Bronchial epithelial cell (primary cell): ENCODE data around the gene PCNX3. TPM values are rescaled to one million over a fixed set of nuclear protein-coding genes. Genes with fewer than 3 reads are reported as not detected.

Experiments used
- DNase-seq: peaks from one replicate; pipeline ENCODE4 v3.0.0-alpha.2; 2010; ENCODE audit warnings: low read depth
- FAIRE-seq: peaks from 2 replicates; lab custom pipeline; 2011; peaks lifted over from hg19 to GRCh38; lab: Jason Lieb, UNC
- H3K27me3 ChIP-seq: 2 replicates; pipeline ENCODE4 v1.5.1; 2011; ENCODE audit warnings: low read length; ENCODE audit not compliant: control insufficient read depth, insufficient read depth
- H3K36me3 ChIP-seq: 2 replicates; pipeline ENCODE4 v1.5.1; 2011; ENCODE audit warnings: low read length; ENCODE audit not compliant: control insufficient read depth, insufficient read depth
- H3K4me3 ChIP-seq: 2 replicates; pipeline ENCODE4 v1.5.1; 2011; ENCODE audit warnings: mild to moderate bottlenecking, low read depth, low read length, control low read depth
- CTCF ChIP-seq: IDR thresholded peaks from 2 replicates; pipeline ENCODE4 v1.5.1; 2011; ENCODE audit warnings: mild to moderate bottlenecking, moderate library complexity, low read length, control low read depth, inconsistent platforms; ENCODE audit not compliant: insufficient read depth, severe bottlenecking
- total RNA-seq: library from RNA; depleted of rRNA; stranded (reverse); fragments of >200 nt; gene quantifications from 2 replicates; pipeline ENCODE4 v1.2.1, GENCODE V29; 2014

Gene PCNX3
- total RNA-seq, 1 donor from 2014 or later, result 5.3 TPM

- DNase-seq (no peak), FAIRE-seq (no peak)
- no peak for TF ChIP-seq CTCF
- H3K36me3 ChIP-seq, result peaks cover 8% of the 10 kb centered on the region
- H3K4me3 ChIP-seq, result no peak overlapping the region
- no peaks in the 10 kb centered on the region for H3K27me3 ChIP-seq
These were observed 25.1 kb downstream of the PCNX3 start for GRCh38 chr11:65640483-65641296.

GRCh38 chr11:65641297-65642013, 25.9 kb downstream of the PCNX3 start:
- no peak for DNase-seq
- FAIRE-seq, result no peak
- H3K27me3 ChIP-seq, result no peaks in the 10 kb centered on the region
- TF ChIP-seq CTCF, result no peak
- no peak overlapping the region for H3K4me3 ChIP-seq
- H3K36me3 ChIP-seq, result peaks cover 4% of the 10 kb centered on the region

- H3K36me3 ChIP-seq, result no peaks in the 10 kb centered on the region
- no peak for FAIRE-seq
- no peak for TF ChIP-seq CTCF
These were observed 26.6 kb downstream of the PCNX3 start for GRCh38 chr11:65642014-65642671.

GRCh38 chr11:65643971-65644370, 28.4 kb downstream of the PCNX3 start:
- DNase-seq, result peak; percentile 58
- TF ChIP-seq CTCF, result no peak

More at GRCh38 chr11:65642014-65642671, 26.6 kb downstream of the PCNX3 start:
- DNase-seq, result no peak
- H3K27me3 ChIP-seq, result no peaks in the 10 kb centered on the region
- H3K4me3 ChIP-seq, result no peak overlapping the region

GRCh38 chr11:65644837-65645236, 29.3 kb downstream of the PCNX3 start:
- no peak for FAIRE-seq
- no peak for DNase-seq
- Histone ChIP-seq H3K4me3 (no peak overlapping the region), H3K27me3 (no peaks in the 10 kb centered on the region), H3K36me3 (no peaks in the 10 kb centered on the region)
- TF ChIP-seq CTCF, result no peak

More at GRCh38 chr11:65643971-65644370, 28.4 kb downstream of the PCNX3 start:
- Histone ChIP-seq H3K4me3 (no peak overlapping the region), H3K27me3 (no peaks in the 10 kb centered on the region), H3K36me3 (no peaks in the 10 kb centered on the region)
- FAIRE-seq, result no peak
